NCI-H187 treated with DMSO at 0.1 percent for 48 hours (cell line): ENCODE data around the gene DBNDD1.
"Not testable (repeated sequence)": the region's sequence is repeated elsewhere in the genome, so short reads cannot be mapped to it uniquely, and the experiment has no call there.

ENCODE experiments used
- DNase-seq: peaks from one replicate; lab custom pipeline; 2025; lab: John Stamatoyannopoulos, UW

The DBNDD1 gene

DNA sequence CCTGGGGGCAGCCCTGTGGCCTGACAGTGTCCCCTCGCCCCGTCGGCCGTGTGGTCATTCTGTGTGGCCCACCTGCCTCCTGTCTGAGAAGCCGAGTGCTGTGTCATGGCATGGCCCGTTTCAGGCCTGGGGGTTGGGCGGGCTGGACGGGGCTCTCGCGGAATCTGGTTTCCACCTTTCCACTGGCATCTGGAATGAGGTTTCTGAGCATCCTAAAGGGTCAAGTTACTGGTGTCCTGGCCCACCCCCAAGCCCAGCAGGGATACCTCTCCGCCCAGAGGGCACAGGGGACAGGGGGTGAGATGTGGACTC is 7.8 kb downstream of the DBNDD1 start:
- DNase-seq, result no peak

DNA sequence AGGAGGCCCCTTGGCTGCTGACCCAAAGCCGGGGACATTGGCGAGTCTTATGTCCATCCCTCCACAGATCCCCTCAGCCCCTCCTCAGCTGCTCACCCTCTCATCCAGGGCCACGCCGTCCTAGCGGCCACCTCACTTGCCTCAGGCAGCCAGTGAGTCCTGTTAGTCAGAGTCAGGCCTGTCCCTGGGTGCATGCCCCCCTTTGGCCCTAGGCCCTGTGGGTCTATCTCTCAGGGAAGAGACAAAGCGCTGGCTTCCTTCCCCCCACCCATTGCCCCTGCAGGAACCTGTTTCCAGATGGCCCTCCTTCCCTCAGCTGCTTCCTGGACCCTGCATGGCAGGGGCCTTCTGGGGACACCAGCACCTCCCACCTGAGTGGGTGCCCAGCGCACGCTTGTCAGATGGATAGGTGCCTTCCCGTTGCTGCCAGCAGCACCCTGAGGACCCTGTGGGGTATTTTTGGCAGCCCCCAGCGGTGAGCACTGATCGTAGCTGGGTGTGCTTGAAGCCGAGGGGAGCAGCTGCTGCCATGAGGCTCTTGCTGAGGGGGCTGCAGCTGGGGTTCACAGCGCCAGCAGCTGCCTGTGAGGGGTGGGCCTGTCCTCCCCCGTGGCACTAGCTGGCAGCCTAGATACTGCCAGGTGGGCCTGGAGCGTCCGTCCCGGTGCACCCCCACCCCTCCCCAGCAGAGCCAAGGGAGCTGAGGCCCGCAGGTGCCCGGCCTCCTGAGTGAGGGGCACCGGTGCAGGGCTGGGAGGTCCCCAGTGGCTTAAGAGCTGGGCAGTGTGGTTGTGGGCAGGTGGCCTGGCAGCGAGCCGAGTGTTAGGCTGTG is 8.4 kb downstream of the DBNDD1 start:
- no peak for DNase-seq

DNA sequence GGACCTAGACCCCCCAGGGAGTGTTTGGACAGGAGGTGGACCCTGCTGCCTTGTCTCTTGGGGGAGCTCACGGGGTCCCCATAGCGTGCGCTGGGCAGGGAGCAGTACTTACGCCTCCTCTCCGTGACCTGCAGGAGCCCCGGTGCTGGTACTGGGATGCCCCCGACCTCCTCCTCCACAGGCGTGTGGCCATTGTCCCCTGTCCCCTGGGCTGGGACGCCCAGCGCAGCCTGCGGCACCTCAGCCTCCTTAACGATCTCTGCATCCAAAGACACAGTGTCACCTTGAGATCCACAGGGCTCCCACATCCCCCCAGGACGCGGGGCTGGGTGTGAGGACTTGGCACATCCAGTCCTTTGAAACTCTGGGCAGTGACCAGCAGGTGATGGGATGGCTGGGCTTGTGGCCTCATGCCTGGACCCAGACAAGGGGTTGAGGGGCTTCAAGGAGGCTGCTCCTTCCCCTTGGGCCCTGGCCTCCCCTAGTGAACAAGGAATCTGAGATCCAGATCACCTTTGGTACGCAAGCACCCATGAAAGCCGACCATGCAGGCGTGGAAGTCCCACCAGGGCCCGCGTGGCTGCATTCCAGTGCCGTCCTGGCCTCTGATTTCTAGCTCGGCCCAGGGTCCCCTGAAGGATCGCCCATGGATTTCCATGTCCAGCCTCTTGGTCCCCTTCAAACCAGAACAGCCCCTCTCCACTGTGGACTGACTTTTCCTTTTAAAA is 9.9 kb downstream of the DBNDD1 start:
- DNase-seq, result no peak

DNA sequence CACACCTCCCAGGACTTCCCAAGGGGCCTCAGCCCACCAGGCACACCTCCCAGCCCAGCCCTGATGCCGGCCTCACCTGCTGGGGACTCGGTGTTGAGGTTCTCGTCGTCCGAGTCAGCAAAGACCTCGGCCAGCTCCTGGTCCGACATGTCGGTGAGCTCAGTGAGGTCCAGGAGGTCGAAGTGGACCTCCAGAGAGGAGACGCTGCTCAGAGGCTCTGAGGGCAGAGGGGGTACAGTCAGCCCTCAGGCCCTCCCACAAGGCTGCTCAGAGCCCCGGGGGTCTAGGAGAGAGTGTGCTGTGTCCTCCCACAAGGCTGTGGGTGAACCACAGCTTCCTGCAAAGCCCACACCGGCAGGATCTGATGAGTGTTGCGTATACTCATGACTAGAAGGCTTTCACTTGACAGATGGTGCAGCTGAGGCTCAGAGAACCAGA is 10.5 kb downstream of the DBNDD1 start:
- DNase-seq, result no peak

DNA sequence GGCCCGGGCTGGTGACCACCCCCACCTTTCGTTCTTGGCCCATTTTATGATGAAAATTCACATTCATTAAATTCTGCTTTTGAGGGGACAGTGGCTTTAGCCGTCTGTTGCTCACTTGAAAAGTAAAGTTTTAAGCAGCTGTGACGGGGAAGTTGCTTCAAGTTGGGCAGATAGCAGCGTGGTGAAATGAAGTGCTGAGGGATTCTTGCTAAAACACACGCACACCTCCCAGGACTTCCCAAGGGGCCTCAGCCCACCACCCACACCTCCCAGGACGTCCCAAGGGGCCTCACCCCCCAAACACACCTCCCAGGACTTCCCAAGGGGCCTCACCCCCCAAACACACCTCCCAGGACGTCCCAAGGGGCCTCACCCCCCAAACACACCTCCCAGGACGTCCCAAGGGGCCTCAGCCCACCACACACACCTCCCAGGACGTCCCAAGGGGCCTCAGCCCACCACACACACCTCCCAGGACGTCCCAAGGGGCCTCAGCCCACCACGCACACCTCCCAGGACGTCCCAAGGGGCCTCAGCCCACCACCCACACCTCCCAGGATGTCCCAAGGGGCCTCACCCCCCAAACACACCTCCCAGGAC is 11.5 kb downstream of the DBNDD1 start:
- DNase-seq, result not testable (repeated sequence)

DNA sequence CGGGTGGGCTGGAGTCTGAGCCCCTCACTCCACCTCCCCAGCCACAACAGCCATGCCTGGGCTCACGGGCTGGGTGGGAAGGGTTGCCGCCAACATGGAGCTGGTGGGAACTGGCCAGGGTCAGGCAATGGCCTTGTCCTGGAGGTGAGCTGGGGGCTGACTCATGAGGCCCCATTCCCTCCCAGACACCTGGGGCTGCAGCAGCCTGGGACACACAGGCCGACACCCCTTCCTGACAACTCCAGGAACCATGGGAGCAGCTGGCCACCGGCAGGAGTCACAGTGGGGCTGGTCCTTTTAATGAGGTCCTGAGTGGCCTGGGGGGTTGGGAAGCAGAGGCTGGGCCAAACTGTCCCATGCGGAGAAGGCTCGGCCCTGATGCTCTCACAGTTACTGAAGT is 12.2 kb downstream of the DBNDD1 start:
- DNase-seq, result no peak

DNA sequence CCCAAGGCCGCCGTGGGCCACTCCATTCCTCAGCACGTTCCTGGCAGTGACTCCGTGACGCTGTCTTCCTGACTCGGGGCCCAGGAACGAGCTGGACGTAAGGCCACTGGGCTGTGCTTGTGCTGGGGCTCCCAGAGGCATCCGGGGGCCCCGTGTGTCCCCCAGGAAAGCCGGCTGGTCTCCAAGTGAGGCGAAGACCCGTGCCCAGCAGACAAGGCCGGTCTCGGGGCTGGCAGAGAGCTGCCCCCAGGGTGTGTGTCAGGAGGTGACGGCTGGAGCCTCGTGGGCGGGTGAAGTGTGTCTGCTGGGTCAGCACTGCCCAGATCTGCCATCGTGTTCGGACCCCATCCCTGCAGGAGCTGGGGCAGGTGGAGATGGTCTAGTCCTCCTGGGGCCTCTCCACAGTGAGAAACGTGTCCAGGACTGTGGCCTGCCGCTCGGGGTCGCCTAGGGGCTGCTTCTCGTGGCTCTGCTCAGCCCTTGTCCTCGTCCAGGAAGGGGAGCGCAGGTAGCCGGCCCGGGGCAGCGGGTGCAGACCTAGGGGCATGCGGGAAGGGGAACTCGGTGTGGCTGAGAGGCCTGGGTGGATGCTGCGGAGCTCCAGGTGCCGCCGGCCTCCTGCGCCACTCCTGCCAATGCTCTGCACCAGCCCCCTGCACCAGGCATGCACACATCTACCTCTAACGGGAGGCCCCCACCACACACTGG is 13.1 kb downstream of the DBNDD1 start:
- no peak for DNase-seq

DNA sequence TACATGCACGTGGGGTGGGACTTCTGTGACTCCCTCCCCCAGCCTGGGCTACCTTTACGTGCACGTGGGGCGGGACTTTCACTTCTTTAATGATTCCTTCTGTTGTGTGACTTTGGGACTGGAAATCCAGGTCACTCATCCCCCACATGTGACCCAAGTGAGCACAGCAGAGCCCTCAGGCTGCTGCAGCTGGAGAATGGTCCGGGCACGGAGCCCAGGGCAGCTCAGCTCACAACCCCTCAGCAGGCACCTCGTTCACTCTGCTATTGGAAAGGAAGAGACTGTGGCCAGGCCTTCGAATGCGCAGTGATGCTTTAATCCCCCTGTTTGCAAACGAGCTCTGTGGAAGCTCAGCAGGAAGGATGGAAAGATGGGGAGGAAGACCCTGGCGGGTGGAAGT is 14.7 kb downstream of the DBNDD1 start:
- DNase-seq, result no peak

DNA sequence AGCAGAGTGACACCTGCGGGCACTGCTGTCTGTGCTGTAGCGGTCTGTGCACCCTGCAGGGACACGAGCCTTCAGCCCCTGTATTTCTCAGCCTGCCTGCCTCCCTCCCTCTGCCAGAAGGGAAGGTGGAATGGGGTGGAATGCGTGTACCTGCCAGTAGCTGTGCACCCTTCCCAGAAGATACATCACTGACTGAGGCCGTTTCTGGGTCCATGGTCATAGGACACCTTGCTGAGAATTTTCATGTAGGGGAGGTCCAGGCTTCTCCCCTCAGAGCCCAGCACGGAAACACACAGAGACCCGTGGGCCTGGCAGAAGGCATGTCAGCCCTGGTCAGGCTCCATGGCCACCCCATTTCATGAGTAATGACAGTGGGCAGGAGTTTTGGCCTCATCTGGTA is 16.5 kb downstream of the DBNDD1 start:
- DNase-seq, result no peak

DNA sequence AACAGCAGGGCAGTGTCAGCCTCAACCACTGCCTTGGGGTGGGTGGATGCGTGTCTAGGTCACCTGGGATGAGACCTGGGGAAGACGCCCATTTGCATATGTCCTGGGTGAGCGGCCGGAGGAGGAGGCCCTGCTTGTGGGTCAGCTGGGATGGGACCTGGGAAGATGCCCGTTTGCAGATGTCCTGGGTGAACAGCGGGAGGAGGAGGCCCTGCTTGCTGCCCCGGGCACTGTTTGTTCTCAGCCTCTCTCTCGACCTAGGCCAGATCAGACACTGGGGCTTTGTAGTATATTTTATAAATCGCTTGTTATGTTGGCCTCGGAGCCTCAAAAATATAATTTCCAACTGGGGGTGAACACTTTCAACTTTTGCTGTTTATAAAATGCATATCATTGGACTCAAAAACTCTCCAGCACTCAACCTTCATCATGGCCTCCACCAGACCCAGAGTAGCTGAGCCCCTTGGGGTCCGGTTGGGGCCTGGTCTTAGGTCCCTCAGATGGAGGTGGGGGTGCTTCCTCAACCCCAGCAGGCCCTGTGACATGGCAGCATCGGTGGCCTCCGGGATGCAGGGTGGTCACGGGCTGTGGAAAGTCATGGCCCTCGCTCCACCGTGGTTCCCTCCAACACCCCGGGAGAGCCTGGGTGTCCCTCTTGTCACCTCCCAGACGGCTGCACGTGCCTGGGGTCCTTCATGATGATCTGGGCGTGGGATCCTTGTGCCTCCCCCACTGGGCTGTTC is 17.3 kb downstream of the DBNDD1 start:
- no peak for DNase-seq

DNA sequence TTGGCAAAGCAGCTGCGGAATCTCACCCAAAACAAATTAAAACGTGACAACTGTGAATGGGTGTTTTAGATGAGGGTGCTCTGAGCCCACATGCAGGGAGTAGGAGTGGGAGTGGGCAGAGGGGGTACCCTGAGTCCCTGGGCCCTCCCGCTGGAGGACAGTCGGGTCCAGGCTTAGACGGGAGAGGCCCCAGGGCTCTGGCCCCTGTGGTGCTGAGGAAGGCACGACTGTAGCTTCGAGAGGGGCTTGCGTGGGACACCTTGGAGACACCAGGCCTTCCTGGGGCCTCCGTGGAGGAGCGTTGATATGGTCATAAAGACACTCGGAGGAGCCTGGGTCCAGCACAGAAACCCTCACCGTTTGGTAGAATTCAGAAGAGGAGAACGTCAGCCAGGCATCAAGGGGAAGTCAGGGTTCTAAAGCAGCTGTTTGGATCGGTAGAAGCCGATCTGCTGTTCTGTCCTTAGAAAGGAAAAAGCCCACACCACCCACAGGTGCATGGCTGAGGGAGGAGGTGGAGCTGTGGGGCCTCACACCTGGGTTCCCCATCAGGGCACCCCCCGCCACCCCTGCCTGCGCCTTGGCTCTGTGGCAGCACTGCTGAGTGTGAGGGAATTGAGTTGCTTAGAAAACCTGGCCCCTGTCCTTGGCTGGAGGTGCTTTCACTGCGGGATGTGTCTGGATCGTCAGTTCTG is 18.4 kb downstream of the DBNDD1 start:
- DNase-seq, result no peak

DNA sequence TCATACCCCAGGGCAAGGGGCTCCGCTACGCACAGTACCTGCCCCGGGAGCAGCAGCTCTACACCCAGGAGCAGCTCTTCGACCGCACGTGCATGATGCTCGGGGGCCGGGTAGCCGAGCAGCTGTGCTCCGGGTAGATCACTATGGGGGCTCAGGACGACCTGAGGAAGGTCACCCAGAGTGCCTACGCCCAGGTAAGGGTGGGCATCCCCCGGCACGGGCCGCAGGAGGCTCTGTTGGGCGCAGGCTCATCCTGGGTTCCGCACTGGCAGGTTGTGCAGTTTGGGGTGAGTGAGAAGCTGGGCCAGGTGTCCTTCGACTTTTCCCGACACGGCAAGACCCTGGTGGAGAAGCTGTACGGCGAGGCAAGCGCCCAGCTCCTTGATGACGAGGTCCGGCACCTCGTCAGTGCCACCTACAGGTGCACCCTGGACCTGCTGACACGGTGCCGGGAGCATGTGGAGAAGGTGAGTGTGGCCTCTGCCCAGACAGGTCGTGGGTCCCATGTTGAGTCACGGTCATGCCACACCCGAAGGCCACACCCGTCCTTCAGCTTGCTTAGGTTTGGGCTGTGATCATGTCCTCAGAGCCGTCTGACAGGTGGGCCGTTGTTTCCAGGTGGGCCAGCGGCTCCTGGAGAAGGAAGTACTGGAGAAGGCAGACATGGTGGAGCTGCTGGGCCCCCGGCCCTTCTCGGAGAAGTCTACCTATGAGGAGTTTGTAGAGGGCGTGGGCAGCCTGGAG is 19.3 kb downstream of the DBNDD1 start:
- no peak for DNase-seq

DNA sequence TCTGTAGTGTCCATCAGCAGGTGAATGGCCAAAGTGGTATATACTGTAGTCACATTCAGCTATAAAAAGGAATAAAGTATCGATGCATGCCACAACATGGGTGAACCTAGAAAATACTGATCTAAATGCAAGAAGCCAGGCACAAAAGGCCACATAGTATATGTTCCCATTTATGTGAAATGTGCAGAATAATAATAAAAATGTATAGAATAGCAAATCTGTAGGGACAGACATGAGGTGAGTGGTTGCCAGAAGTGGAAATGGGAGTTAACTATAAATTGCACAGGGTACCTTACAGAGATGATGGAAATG is 23.1 kb downstream of the DBNDD1 start:
- DNase-seq, result no peak

DNA sequence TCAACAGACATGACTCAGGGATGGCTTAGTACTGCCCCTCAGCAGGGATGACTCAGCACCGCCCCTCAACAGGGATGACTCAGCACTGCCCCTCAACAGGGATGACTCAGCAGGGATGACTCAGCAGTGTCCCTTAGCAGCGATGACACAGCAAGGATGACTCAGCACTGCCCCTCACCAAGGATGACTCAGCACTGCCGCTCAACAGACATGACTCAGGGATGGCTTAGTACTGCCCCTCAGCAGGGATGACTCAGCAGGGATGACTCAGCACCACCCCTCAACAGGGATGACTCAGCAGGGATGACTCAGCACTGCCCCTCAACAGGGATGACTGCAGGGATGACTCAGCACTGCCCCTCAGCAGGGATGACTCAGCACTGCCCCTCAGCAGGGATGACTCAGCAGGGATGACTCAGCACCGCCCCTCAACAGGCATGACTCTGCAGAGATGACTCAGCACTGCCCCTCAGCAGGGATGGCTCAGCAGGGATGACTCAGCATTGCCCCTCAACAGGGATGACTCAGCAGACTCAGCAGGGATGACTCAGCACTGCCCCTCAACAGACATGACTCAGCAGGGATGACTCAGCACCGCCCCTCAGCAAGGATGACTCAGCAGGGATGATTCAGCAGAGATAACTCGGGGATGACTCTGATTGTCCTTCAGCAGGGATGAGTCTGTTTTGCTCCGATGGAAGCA is 23.6 kb downstream of the DBNDD1 start:
- not testable (repeated sequence) for DNase-seq

DNA sequence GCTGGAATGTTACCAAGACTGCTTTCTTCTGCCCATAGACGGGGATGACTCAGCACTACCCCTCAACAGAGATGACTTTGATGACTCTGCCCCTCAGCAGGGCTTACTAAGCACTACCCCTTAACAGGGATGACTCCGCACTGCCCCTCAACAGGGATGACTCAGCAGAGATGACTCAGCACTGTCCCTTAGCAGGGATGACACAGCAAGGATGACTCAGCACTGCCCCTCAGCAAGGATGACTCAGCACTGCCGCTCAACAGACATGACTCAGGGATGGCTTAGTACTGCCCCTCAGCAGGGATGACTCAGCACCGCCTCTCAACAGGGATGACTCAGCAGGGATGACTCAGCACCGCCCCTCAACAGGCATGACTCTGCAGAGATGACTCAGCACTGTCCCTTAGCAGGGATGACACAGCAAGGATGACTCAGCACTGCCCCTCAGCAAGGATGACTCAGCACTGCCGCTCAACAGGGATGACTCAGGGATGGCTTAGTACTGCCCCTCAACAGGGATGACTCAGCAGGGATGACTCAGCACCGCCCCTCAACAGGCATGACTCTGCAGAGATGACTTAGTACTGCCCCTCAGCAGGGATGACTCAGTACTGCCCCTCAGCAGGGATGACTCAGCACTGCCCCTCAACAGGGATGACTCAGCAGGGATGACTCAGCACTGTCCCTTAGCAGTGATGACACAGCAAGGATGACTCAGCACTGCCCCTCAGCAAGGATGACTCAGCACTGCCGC is 24.4 kb downstream of the DBNDD1 start:
- DNase-seq, result not testable (repeated sequence)

DNA sequence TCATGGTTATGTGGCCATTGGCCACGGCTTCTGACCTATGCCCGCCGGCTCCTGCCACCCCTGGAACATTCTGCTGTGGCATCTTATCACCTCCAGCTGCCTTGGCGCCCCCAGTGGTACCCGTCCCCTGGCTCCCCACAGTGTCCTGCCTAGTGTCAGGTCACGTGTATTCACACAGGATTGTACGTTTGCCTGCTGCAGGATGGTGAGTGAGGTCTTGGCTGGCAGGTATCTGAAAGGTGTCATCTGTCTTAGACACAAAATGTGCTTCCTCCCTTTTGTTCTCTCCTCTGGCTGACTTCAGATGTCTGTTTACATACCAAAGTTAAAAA is 24.9 kb downstream of the DBNDD1 start:
- DNase-seq, result no peak

DNA sequence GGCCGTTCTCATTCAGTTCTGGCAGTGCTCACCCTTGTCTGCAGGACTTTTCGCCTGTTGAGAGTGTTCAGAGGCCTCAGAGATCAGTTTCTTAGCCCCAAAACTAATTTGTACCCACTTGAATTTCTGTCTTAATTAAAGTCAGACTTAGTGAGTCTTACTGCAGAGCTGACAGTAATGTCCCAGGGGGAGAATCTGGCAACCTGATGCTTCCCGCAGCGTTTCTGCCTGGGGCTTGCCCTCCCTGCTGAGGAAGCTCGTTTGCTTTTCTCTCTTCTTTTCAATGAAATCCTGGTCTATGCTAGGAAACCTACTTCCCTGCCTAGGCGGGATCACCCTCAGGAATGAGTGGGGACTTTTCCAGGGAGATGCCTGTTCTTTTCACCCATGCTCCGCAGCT is 25.3 kb downstream of the DBNDD1 start:
- DNase-seq, result no peak

DNA sequence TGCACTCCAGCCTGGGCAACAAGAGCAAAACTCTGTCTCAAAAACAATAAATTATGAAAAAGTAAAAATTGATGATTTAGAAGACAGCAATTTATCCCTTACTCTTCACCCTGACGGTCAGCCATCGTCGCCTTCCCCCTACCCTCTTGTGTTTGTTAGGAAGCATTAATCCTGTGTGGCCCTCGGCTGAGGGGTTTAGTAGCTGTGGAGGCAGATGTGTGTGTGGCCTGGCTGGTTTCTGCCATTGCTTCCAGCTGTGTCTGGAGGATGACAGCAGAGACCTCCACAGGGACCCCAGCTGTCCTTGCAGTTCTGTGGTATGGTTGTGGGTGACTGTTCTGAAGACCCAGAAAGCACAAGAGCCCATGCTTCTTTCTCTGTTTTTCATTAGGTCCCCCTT is 25.9 kb downstream of the DBNDD1 start:
- DNase-seq, result no peak

DNA sequence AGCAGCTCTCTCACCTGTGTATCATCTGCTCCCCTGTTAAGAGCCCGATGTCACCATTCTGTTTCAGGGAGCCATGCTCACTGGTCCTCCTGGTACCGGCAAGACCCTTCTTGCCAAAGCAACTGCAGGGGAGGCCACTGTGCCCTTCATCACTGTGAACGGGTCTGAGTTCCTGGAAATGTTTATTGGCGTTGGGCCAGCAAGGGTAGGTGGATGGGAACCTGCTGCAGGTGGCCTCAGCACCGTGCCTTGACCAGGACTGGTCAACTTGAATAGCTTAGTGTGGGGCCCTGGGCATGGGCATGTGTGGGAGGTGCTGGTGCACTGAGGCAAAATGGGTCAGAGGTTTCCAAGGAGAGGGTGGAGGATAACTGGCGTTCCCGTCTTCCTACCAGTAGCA is 28.5 kb downstream of the DBNDD1 start:
- no peak for DNase-seq

DNA sequence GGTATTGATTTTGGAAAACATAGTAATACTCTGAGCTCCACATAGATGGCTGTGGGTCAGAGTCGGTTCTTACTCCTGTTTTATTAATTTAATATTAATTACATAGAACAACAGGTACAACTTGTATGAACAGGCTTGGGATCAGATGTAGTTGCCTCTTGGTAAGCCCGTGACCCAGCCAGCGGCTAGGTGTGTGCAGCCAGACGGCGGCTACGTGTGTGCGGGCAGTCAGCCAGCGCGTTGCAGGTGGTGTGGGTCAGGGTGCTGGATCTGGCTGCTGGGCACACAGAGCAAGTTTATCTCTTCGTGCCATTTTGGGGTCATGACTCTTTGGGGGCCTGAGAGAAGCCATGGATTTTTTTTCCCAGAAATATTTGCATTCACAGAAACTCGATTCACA is 30.3 kb downstream of the DBNDD1 start:
- no peak for DNase-seq
